ENCODE results near the gene CHST8. TPM values are rescaled to one million over a fixed set of nuclear protein-coding genes. Genes with fewer than 3 reads are reported as not detected.

Gene CHST8
- total and polyA plus RNA-seq, 2 experiments from 2014 or later: 9.3 to 38.2 TPM

GRCh38 chr19:33805840-33806433 lies 184.2 kb downstream of the CHST8 start:
- no peaks in the 10 kb centered on the region; the same call in 1 of the 2 replicates for H4K20me1 ChIP-seq (replicated peaks; ENCODE audit: insufficient read depth)
- Mint-ChIP-seq H3K4me3 (no peak overlapping the region), H3K27ac (no peak overlapping the region)

GRCh38 chr19:33806434-33806881 lies 184.7 kb downstream of the CHST8 start:
- no peak overlapping the region for H3K27ac Mint-ChIP-seq
- Histone ChIP-seq H3K4me3 (no peak overlapping the region), H4K20me1 (replicated peaks; ENCODE audit: insufficient read depth) (no peaks in the 10 kb centered on the region; the same call in 1 of the 2 replicates), H3K27ac (ENCODE audit: low read depth) (no peak overlapping the region), H3K27me3 (ENCODE audit: insufficient read depth) (no peaks in the 10 kb centered on the region), H3K4me2 (no peak overlapping the region), H3K9me2 (ENCODE audit: insufficient read depth) (no peaks in the 10 kb centered on the region), H2AFZ (no peak overlapping the region), H3K36me3 (ENCODE audit: insufficient read depth) (peaks cover 3% of the 10 kb centered on the region), H3F3A (replicated peaks; ENCODE audit: low read depth) (no peaks in the 10 kb centered on the region), H3K79me2 (replicated peaks; ENCODE audit: insufficient read depth) (0 out of 2 replicates have a peak, but pooled peaks cover 7% of the 10 kb centered on the region), H3K4me1 (ENCODE audit: insufficient read depth) (no peaks in the 10 kb centered on the region)
- no peaks in the 10 kb centered on the region for H3K9me3 Mint-ChIP-seq
- H3K4me3 Mint-ChIP-seq: no peak overlapping the region
- ATAC-seq: no peak
- H3K27me3 Mint-ChIP-seq (ENCODE audit: insufficient read depth, low read depth, poor library complexity): peaks cover 1% of the 10 kb centered on the region
- H3K4me1 Mint-ChIP-seq: no peaks in the 10 kb centered on the region
- TF ChIP-seq CREB1 (CRISPR knock-in tag; IDR thresholded peaks at IDR 0.05; ENCODE audit: low read depth) (no peak), ZNF114 (CRISPR knock-in tag; IDR thresholded peaks at IDR 0.05) (no peak), REST (IDR thresholded peaks at IDR 0.05; ENCODE audit: unreplicated experiment) (no peak)
- DNase-seq (ENCODE audit: low spot score): no peak
- H3K36me3 Mint-ChIP-seq (ENCODE audit: low read depth): peaks cover 75% of the 10 kb centered on the region

More at GRCh38 chr19:33805840-33806433, 184.2 kb downstream of the CHST8 start:
- H3K79me2 ChIP-seq (replicated peaks; ENCODE audit: insufficient read depth): 0 out of 2 replicates have a peak, but pooled peaks cover 9% of the 10 kb centered on the region
- H3F3A ChIP-seq (replicated peaks; ENCODE audit: low read depth): no peaks in the 10 kb centered on the region
- no peak for ATAC-seq
- no peak overlapping the region for H3K27ac ChIP-seq (ENCODE audit: low read depth)
- no peaks in the 10 kb centered on the region for H3K4me1 ChIP-seq (ENCODE audit: insufficient read depth)
- no peak for TF ChIP-seq JUNB (IDR thresholded peaks at IDR 0.05; ENCODE audit: unreplicated experiment)
- TF ChIP-seq ZNF331 (CRISPR knock-in tag; IDR thresholded peaks at IDR 0.05; ENCODE audit: low read depth): no peak
- no peak for TF ChIP-seq STAT1 (IDR thresholded peaks at IDR 0.05; ENCODE audit: unreplicated experiment)
- TF ChIP-seq REST (IDR thresholded peaks at IDR 0.05; ENCODE audit: unreplicated experiment): no peak
- TF ChIP-seq EZH2phosphoT487 (IDR thresholded peaks at IDR 0.05; ENCODE audit: unreplicated experiment): no peak
- H3K27me3 ChIP-seq (ENCODE audit: insufficient read depth): no peaks in the 10 kb centered on the region
- DNase-seq (ENCODE audit: low spot score): no peak
- no peaks in the 10 kb centered on the region for H3K9me2 ChIP-seq (ENCODE audit: insufficient read depth)
- no peaks in the 10 kb centered on the region for H3K4me1 Mint-ChIP-seq
- peaks cover 3% of the 10 kb centered on the region for H3K36me3 ChIP-seq (ENCODE audit: insufficient read depth)
- peaks cover 80% of the 10 kb centered on the region for H3K36me3 Mint-ChIP-seq (ENCODE audit: low read depth)
- no peaks in the 10 kb centered on the region for H3K9me3 Mint-ChIP-seq
- no peak overlapping the region for H3K4me2 ChIP-seq
- no peak overlapping the region for H2AFZ ChIP-seq
- peaks cover 3% of the 10 kb centered on the region for H3K27me3 Mint-ChIP-seq (ENCODE audit: insufficient read depth, low read depth, poor library complexity)
- no peak overlapping the region for H3K4me3 ChIP-seq

Measured in GM23338 (cell line).